Measurements from ENCODE around the gene IFNA17. TPM values are rescaled to one million over a fixed set of nuclear protein-coding genes. Genes with fewer than 3 reads are reported as not detected.

IFNA17 gene
- total RNA-seq, 1 experiment from 2014 or later: not detected

DNA sequence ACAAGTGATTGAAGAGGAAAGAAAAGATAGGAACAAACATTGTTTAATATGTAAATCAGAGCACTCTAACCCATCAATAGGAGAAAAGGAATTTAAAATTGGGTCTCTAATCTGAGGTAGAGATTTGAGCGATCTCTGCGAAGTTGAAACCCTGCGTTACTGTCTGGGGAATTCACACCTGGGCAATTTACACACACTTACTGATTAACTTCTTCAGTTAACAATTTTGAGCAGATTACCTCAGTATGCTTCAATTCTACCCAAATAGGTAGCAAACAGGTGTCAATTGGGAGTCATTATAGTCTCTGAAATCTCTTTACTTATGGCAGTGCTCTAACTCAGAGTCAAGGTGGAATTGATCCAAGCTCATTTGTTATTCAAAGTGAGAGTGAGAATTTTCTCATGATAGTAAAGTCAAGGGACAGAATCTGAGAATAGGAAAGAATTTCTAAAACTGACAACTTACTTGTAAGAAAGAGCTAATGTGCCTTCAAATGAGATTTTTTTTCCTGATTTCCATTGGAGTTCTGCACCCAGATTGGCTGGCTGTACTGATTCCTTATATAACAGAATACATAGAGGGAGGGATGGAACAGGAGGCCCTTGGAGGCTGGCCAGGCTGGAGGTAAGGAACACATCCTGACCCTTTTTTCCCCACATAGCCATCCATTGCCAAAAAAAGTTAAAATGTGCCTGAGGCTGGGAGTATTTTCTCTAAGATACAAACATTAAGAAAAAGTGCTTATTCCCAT is 38.9 kb upstream of the IFNA17 start:
- H3K27ac ChIP-seq (ENCODE audit: low read depth, low read length): no peak overlapping the region
- no peak overlapping the region for H2AFZ ChIP-seq (ENCODE audit: low read depth, low read length, poor library complexity, severe bottlenecking)
- H3K9ac ChIP-seq (ENCODE audit: low read length): no peak overlapping the region
- DNase-seq (ENCODE audit: low read depth, low spot score) (no peak), ATAC-seq (no peak)
- ChIA-PET POLR2A (no interaction called here), CTCF (interaction anchor here (1.4 kb wide), 1 partner anchor 13 kb away, joined by 6 read pairs; no protein-coding TSS in a partner anchor), RAD21 (ENCODE audit: low non-redundant PET in 1 of 2, low total read pairs in 2 of 2, uncharacterized antibody in 2 of 2, unreplicated experiment in 2 of 2) (no interaction called here)
- H3K36me3 ChIP-seq (ENCODE audit: control insufficient read depth in 1 of 2, insufficient read depth in 2 of 2, low read length in 2 of 2): no peaks in the 10 kb centered on the region
- no peak overlapping the region for H3K4me3 ChIP-seq (replicated peaks in 1 of 2; ENCODE audit: low read depth in 1 of 2, low read length in 2 of 2)
- H3K79me2 ChIP-seq (ENCODE audit: insufficient read depth, low read length): no peaks in the 10 kb centered on the region
- TF ChIP-seq SP1 (IDR thresholded peaks at IDR 0.05; ENCODE audit: low read depth) (no peak), TCF7L2 (IDR thresholded peaks at IDR 0.05; ENCODE audit: borderline replicate concordance, extremely low read depth, insufficient read depth, insufficient read length) (no peak), SIN3A (IDR thresholded peaks at IDR 0.05; ENCODE audit: low read depth) (no peak), FOSL1 (IDR thresholded peaks at IDR 0.05; ENCODE audit: low read depth) (no peak), YY1 (IDR thresholded peaks at IDR 0.05; ENCODE audit: extremely low read depth, insufficient replicate concordance, low read depth, low read length) (no peak)
- no TSS peak for BruUV-seq (replicated peaks)
- no peaks in the 10 kb centered on the region for H3K9me3 ChIP-seq (ENCODE audit: control insufficient read depth in 1 of 2, insufficient read depth in 1 of 2, low read depth in 1 of 2, low read length in 2 of 2)
- no peaks in the 10 kb centered on the region for H3K9me2 ChIP-seq (ENCODE audit: insufficient read depth)
- H3K27me3 ChIP-seq (ENCODE audit: insufficient read depth, low read length): peaks cover 14% of the 10 kb centered on the region
- H3K4me2 ChIP-seq (ENCODE audit: low read length): no peak overlapping the region
- intact Hi-C loops (cut with micrococcal nuclease): no loop called here
- no peaks in the 10 kb centered on the region for H4K20me1 ChIP-seq (ENCODE audit: insufficient read depth)
- peaks cover 0 to 3% of the 10 kb centered on the region in 2 experiments; a peak in 1 of 4 replicates for H3K4me1 ChIP-seq (ENCODE audit: control insufficient read depth in 1 of 2, insufficient read depth in 2 of 2, low read length in 2 of 2)

DNA sequence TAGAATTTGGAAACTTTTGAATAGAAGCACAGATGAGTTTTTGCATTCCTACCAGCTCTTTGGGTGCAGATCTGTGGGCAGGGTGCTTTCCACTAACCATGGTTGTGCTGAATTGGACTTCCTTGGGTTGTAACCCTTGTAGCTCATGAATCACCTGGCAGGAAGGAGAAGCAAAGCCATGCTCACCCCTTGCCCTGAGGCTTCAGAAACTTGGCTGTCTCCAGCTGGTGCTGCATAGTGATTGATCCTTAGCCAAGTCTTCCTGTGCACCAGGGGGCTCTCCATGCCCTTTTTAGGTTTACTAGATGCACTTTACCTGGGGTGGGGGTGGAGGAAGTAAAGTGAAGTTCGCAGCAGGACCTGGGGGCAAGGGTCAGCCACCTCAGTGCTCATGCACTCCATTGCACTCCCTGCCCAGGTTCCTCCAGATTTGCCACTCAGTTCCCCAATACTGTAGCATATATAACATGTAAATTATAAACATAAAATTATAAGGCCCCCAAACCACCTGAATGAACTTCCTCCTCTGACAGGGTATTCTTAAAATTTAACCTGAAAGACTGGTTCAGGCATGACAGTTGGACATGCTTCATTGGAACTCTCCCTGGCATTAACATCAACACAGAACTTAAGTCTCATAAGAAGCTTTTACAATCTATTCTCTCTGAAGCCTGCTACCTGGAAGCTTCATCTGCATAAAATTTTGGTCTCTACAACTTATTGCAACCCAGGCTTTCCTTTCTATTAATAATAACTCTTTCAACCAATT is 37.6 kb upstream of the IFNA17 start:
- CTCF ChIA-PET: no interaction called here
- intact Hi-C loops (cut with micrococcal nuclease): no loop called here
- H3K4me2 ChIP-seq (ENCODE audit: low read length): no peak overlapping the region
- no peaks in the 10 kb centered on the region for H3K79me2 ChIP-seq (ENCODE audit: insufficient read depth, low read length)
- H4K20me1 ChIP-seq (ENCODE audit: insufficient read depth): no peaks in the 10 kb centered on the region
- POLR2A ChIA-PET: no interaction called here
- no peak overlapping the region for H3K27ac ChIP-seq (ENCODE audit: low read depth, low read length)
- no TSS peak for BruUV-seq (replicated peaks)
- no peak for DNase-seq (ENCODE audit: low read depth, low spot score)
- no peaks in the 10 kb centered on the region for H3K36me3 ChIP-seq (ENCODE audit: control insufficient read depth in 1 of 2, insufficient read depth in 2 of 2, low read length in 2 of 2)
- H3K9me2 ChIP-seq (ENCODE audit: insufficient read depth): no peaks in the 10 kb centered on the region
- TF ChIP-seq, protein P1, sequence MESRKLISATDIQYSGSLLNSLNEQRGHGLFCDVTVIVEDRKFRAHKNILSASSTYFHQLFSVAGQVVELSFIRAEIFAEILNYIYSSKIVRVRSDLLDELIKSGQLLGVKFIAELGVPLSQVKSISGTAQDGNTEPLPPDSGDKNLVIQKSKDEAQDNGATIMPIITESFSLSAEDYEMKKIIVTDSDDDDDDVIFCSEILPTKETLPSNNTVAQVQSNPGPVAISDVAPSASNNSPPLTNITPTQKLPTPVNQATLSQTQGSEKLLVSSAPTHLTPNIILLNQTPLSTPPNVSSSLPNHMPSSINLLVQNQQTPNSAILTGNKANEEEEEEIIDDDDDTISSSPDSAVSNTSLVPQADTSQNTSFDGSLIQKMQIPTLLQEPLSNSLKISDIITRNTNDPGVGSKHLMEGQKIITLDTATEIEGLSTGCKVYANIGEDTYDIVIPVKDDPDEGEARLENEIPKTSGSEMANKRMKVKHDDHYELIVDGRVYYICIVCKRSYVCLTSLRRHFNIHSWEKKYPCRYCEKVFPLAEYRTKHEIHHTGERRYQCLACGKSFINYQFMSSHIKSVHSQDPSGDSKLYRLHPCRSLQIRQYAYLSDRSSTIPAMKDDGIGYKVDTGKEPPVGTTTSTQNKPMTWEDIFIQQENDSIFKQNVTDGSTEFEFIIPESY (IDR thresholded peaks at IDR 0.05; ENCODE audit: extremely low read depth, insufficient replicate concordance, low read length): no peak
- TF ChIP-seq TCF7L2 (IDR thresholded peaks at IDR 0.05; ENCODE audit: borderline replicate concordance, extremely low read depth, insufficient read depth, insufficient read length): peak; percentile 34
- H3K4me1 ChIP-seq (ENCODE audit: control insufficient read depth in 1 of 2, insufficient read depth in 2 of 2, low read length in 2 of 2): peaks cover 0 to 3% of the 10 kb centered on the region in 2 experiments; a peak in 1 of 4 replicates
- H3K9ac ChIP-seq (ENCODE audit: low read length): no peak overlapping the region
- RAD21 ChIA-PET (ENCODE audit: low non-redundant PET in 1 of 2, low total read pairs in 2 of 2, uncharacterized antibody in 2 of 2, unreplicated experiment in 2 of 2): no interaction called here
- H3K9me3 ChIP-seq (ENCODE audit: control insufficient read depth in 1 of 2, insufficient read depth in 1 of 2, low read depth in 1 of 2, low read length in 2 of 2): no peaks in the 10 kb centered on the region
- no peak for ATAC-seq
- H3K27me3 ChIP-seq (ENCODE audit: insufficient read depth, low read length): peaks cover 14% of the 10 kb centered on the region
- no peak overlapping the region for H2AFZ ChIP-seq (ENCODE audit: low read depth, low read length, poor library complexity, severe bottlenecking)
- H3K4me3 ChIP-seq (replicated peaks in 1 of 2; ENCODE audit: low read depth in 1 of 2, low read length in 2 of 2): no peak overlapping the region
